Upper lobe of left lung (tissue), 4 donors: ENCODE measurements around the gene DYNAP.

Experiments
- CTCF ChIP-seq, 6 experiments: fragments of 450-650 bp in 4 of 6; fragments of 200-600 bp in 2 of 6; sonication (generic) in 2 of 6; IDR thresholded peaks; one replicate each; pipeline ENCODE4 v1.5.1; 2016 to 2019; ENCODE audit warnings: antibody characterized with exemption in 6 of 6
- POLR2AphosphoS5 ChIP-seq, 2 donors: sonication (generic); formaldehyde crosslinking; IDR thresholded peaks; one replicate each; pipeline ENCODE4 v1.5.1; 2017; ENCODE audit warnings: antibody characterized with exemption in 2 of 2

GRCh38 chr18:54584065-54584464 is 7.0 kb upstream of the DYNAP start:
- no peak for TF ChIP-seq POLR2AphosphoS5 (IDR thresholded peaks at IDR 0.05)
- TF ChIP-seq CTCF (IDR thresholded peaks at IDR 0.05), result no peak
